GM23338 (cell line): ENCODE measurements around the gene HNRNPM. TPM values are rescaled to one million over a fixed set of nuclear protein-coding genes. Genes with fewer than 3 reads are reported as not detected.

Experiments
- ATAC-seq: fragments of 200-7000 bp; cut with Tn5 transposase; 3 replicates; pipeline ENCODE4 v1.9.1; 2020
- DNase-seq: peaks from one replicate; pipeline ENCODE4 v3.0.0-alpha.2; 2015; ENCODE audit warnings: low spot score
- H2AFZ ChIP-seq: fragments of 200-600 bp; sonication (generic); 2 replicates; pipeline ENCODE4 v1.8.0; 2016; ENCODE audit warnings: antibody characterized with exemption, mild to moderate bottlenecking, moderate library complexity
- H3F3A ChIP-seq: fragments of 200-600 bp; sonication (generic); replicated peaks from 2 replicates; pipeline ENCODE4 v1.8.0; 2017; ENCODE audit warnings: antibody characterized with exemption, mixed run types, low read depth
- H3K27ac ChIP-seq: fragments of 200-600 bp; sonication (generic); 2 replicates; pipeline ENCODE4 v1.6.1; 2016; ENCODE audit warnings: low read depth
- H3K27me3 ChIP-seq: fragments of 200-600 bp; sonication (generic); 2 replicates; pipeline ENCODE4 v1.8.0; 2016; ENCODE audit warnings: mild to moderate bottlenecking, mixed run types, moderate library complexity; ENCODE audit not compliant: insufficient read depth
- H3K36me3 ChIP-seq: fragments of 200-600 bp; sonication (generic); 2 replicates; pipeline ENCODE4 v1.8.0; 2016; ENCODE audit warnings: mild to moderate bottlenecking; ENCODE audit not compliant: insufficient read depth
- H3K4me1 ChIP-seq: fragments of 200-600 bp; sonication (generic); 2 replicates; pipeline ENCODE4 v1.8.0; 2016; ENCODE audit warnings: mild to moderate bottlenecking, moderate library complexity; ENCODE audit not compliant: insufficient read depth
- H3K4me2 ChIP-seq: fragments of 200-600 bp; sonication (generic); 2 replicates; pipeline ENCODE4 v1.7.1; 2017; ENCODE audit warnings: mixed run types
- H3K4me3 ChIP-seq: fragments of 200-600 bp; sonication (generic); 2 replicates; pipeline ENCODE4 v1.6.1; 2016; ENCODE audit warnings: mixed run types
- H3K79me2 ChIP-seq: fragments of 200-600 bp; sonication (generic); replicated peaks from 2 replicates; pipeline ENCODE4 v1.8.0; 2017; ENCODE audit warnings: mild to moderate bottlenecking; ENCODE audit not compliant: insufficient read depth
- H3K9me2 ChIP-seq: fragments of 200-600 bp; sonication (generic); 2 replicates; pipeline ENCODE4 v1.8.0; 2017; ENCODE audit not compliant: insufficient read depth
- H4K20me1 ChIP-seq: fragments of 200-600 bp; sonication (generic); replicated peaks from 2 replicates; pipeline ENCODE4 v1.8.0; 2017; ENCODE audit warnings: mild to moderate bottlenecking; ENCODE audit not compliant: insufficient read depth
- H3K27ac Mint-ChIP-seq: 2 replicates; pipeline ENCODE4 v1.8.0; 2020; ENCODE audit warnings: inconsistent platforms, mild to moderate bottlenecking, moderate library complexity, mixed read lengths
- H3K27me3 Mint-ChIP-seq: 3 replicates; pipeline ENCODE4 v1.8.0; 2022; ENCODE audit warnings: low read depth, mild to moderate bottlenecking, moderate library complexity, mixed read lengths, inconsistent platforms; ENCODE audit not compliant: insufficient read depth, poor library complexity
- H3K36me3 Mint-ChIP-seq: 3 replicates; pipeline ENCODE4 v1.8.0; 2021; ENCODE audit warnings: low read depth, mild to moderate bottlenecking, inconsistent platforms, moderate library complexity, mixed read lengths
- H3K4me1 Mint-ChIP-seq: 3 replicates; pipeline ENCODE4 v1.8.0; 2020; ENCODE audit warnings: mild to moderate bottlenecking, inconsistent platforms, mixed read lengths
- H3K4me3 Mint-ChIP-seq: 3 replicates; pipeline ENCODE4 v1.8.0; 2021; ENCODE audit warnings: moderate library complexity, mild to moderate bottlenecking, inconsistent platforms, mixed read lengths
- H3K9me3 Mint-ChIP-seq: 3 replicates; pipeline ENCODE4 v1.8.0; 2020; ENCODE audit warnings: moderate library complexity, mild to moderate bottlenecking, inconsistent platforms, mixed read lengths
- CREB1 ChIP-seq: fragments of 250-450 bp; sonication (Bioruptor Pico); IDR thresholded peaks from 2 replicates; pipeline ENCODE4 v1.5.0; 2020; ENCODE audit warnings: low read depth, mild to moderate bottlenecking, moderate library complexity
- EZH2phosphoT487 ChIP-seq: fragments of 200-600 bp; sonication (generic); IDR thresholded peaks from one replicate; pipeline ENCODE4 v1.8.1; 2018; ENCODE audit warnings: antibody characterized with exemption; ENCODE audit not compliant: unreplicated experiment
- POLR2AphosphoS5 ChIP-seq: IDR thresholded peaks from 2 replicates; pipeline ENCODE4 v1.6.1; 2016; ENCODE audit warnings: antibody characterized with exemption, low read depth
- REST ChIP-seq: IDR thresholded peaks from one replicate; pipeline ENCODE4 v1.6.1; 2018; ENCODE audit warnings: antibody characterized with exemption; ENCODE audit not compliant: unreplicated experiment
- ZNF114 ChIP-seq: fragments of 250-450 bp; sonication (Bioruptor Pico); IDR thresholded peaks from 2 replicates; pipeline ENCODE4 v1.5.0; 2020; ENCODE audit warnings: mild to moderate bottlenecking, moderate library complexity
- ZNF331 ChIP-seq: fragments of 250-450 bp; sonication (Bioruptor Pico); IDR thresholded peaks from 2 replicates; pipeline ENCODE4 v1.5.0; 2020; ENCODE audit warnings: low read depth, mild to moderate bottlenecking, moderate library complexity
- polyA plus RNA-seq: library from polyadenylated mRNA; unstranded; fragments of >200 nt; fragmentation: Nextera tagmentation; extraction: Ambion mirVana; gene quantifications from 2 replicates; pipeline ENCODE4 v1.2.1, GENCODE V29; 2016
- total RNA-seq: library from RNA; depleted of rRNA; stranded (reverse); fragments of >200 nt; shearing (Covaris generic); gene quantifications from 2 replicates; pipeline ENCODE4 v1.2.3, GENCODE V29; 2014
- TF ChIP-seq, protein P1 (sequence below): IDR thresholded peaks from 2 replicates; pipeline ENCODE4 v1.6.1; 2016; ENCODE audit warnings: antibody characterized with exemption
- TF ChIP-seq, protein P2 (sequence below): fragments of 250-450 bp; sonication (Bioruptor Pico); IDR thresholded peaks from 2 replicates; pipeline ENCODE4 v1.5.0; 2020; ENCODE audit warnings: mild to moderate bottlenecking, moderate library complexity

HNRNPM gene
- total and polyA plus RNA-seq, 2 experiments from 2014 or later = 291 to 389 TPM

- Mint-ChIP-seq H3K27me3 (peaks cover 8% of the 10 kb centered on the region), H3K36me3 (peaks cover 22% of the 10 kb centered on the region), H3K4me3 (no peak overlapping the region), H3K9me3 (no peaks in the 10 kb centered on the region), H3K4me1 (peaks cover 7% of the 10 kb centered on the region; the same call in 2 of the 3 replicates), H3K27ac (no peak overlapping the region)
- TF ChIP-seq REST (no peak), ZNF114 (no peak), POLR2AphosphoS5 (no peak), ZNF331 (no peak), CREB1 (CRISPR knock-in tag) (no peak), EZH2phosphoT487 (no peak)
- TF ChIP-seq, protein P1, sequence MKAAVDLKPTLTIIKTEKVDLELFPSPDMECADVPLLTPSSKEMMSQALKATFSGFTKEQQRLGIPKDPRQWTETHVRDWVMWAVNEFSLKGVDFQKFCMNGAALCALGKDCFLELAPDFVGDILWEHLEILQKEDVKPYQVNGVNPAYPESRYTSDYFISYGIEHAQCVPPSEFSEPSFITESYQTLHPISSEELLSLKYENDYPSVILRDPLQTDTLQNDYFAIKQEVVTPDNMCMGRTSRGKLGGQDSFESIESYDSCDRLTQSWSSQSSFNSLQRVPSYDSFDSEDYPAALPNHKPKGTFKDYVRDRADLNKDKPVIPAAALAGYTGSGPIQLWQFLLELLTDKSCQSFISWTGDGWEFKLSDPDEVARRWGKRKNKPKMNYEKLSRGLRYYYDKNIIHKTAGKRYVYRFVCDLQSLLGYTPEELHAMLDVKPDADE = no peak
- TF ChIP-seq, protein P2, sequence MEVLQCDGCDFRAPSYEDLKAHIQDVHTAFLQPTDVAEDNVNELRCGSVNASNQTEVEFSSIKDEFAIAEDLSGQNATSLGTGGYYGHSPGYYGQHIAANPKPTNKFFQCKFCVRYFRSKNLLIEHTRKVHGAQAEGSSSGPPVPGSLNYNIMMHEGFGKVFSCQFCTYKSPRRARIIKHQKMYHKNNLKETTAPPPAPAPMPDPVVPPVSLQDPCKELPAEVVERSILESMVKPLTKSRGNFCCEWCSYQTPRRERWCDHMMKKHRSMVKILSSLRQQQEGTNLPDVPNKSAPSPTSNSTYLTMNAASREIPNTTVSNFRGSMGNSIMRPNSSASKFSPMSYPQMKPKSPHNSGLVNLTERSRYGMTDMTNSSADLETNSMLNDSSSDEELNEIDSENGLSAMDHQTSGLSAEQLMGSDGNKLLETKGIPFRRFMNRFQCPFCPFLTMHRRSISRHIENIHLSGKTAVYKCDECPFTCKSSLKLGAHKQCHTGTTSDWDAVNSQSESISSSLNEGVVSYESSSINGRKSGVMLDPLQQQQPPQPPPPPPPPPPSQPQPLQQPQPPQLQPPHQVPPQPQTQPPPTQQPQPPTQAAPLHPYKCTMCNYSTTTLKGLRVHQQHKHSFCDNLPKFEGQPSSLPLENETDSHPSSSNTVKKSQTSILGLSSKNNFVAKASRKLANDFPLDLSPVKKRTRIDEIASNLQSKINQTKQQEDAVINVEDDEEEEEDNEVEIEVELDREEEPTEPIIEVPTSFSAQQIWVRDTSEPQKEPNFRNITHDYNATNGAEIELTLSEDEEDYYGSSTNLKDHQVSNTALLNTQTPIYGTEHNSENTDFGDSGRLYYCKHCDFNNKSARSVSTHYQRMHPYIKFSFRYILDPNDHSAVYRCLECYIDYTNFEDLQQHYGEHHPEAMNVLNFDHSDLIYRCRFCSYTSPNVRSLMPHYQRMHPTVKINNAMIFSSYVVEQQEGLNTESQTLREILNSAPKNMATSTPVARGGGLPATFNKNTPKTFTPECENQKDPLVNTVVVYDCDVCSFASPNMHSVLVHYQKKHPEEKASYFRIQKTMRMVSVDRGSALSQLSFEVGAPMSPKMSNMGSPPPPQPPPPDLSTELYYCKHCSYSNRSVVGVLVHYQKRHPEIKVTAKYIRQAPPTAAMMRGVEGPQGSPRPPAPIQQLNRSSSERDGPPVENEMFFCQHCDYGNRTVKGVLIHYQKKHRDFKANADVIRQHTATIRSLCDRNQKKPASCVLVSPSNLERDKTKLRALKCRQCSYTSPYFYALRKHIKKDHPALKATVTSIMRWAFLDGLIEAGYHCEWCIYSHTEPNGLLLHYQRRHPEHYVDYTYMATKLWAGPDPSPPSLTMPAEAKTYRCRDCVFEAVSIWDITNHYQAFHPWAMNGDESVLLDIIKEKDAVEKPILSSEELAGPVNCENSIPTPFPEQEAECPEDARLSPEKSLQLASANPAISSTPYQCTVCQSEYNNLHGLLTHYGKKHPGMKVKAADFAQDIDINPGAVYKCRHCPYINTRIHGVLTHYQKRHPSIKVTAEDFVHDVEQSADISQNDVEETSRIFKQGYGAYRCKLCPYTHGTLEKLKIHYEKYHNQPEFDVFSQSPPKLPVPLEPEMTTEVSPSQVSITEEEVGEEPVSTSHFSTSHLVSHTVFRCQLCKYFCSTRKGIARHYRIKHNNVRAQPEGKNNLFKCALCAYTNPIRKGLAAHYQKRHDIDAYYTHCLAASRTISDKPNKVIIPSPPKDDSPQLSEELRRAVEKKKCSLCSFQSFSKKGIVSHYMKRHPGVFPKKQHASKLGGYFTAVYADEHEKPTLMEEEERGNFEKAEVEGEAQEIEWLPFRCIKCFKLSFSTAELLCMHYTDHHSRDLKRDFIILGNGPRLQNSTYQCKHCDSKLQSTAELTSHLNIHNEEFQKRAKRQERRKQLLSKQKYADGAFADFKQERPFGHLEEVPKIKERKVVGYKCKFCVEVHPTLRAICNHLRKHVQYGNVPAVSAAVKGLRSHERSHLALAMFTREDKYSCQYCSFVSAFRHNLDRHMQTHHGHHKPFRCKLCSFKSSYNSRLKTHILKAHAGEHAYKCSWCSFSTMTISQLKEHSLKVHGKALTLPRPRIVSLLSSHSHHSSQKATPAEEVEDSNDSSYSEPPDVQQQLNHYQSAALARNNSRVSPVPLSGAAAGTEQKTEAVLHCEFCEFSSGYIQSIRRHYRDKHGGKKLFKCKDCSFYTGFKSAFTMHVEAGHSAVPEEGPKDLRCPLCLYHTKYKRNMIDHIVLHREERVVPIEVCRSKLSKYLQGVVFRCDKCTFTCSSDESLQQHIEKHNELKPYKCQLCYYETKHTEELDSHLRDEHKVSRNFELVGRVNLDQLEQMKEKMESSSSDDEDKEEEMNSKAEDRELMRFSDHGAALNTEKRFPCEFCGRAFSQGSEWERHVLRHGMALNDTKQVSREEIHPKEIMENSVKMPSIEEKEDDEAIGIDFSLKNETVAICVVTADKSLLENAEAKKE (CRISPR knock-in tag) = no peak
- no peaks in the 10 kb centered on the region for H3K36me3 ChIP-seq
- no peaks in the 10 kb centered on the region for H3K27me3 ChIP-seq
- DNase-seq (no peak), ATAC-seq (no peak)
- H2AFZ ChIP-seq = no peak overlapping the region
- 0 out of 2 replicates have a peak, but pooled peaks cover 3% of the 10 kb centered on the region for H3F3A ChIP-seq
- H3K27ac ChIP-seq = no peak overlapping the region
- no peak overlapping the region for H3K4me2 ChIP-seq
- no peak overlapping the region for H3K4me3 ChIP-seq
- H3K4me1 ChIP-seq = peaks cover 4% of the 10 kb centered on the region; the same call in 1 of the 2 replicates
- no peaks in the 10 kb centered on the region for H3K9me2 ChIP-seq
- peaks cover 53% of the 10 kb centered on the region for H3K79me2 ChIP-seq
- H4K20me1 ChIP-seq = peaks cover 9% of the 10 kb centered on the region; the same call in 1 of the 2 replicates
These were observed 46.4 kb upstream of the HNRNPM start for GRCh38 chr19:8398311-8398771.
